Measurements from ENCODE around the gene SMAD6.

SMAD6 gene

DNA sequence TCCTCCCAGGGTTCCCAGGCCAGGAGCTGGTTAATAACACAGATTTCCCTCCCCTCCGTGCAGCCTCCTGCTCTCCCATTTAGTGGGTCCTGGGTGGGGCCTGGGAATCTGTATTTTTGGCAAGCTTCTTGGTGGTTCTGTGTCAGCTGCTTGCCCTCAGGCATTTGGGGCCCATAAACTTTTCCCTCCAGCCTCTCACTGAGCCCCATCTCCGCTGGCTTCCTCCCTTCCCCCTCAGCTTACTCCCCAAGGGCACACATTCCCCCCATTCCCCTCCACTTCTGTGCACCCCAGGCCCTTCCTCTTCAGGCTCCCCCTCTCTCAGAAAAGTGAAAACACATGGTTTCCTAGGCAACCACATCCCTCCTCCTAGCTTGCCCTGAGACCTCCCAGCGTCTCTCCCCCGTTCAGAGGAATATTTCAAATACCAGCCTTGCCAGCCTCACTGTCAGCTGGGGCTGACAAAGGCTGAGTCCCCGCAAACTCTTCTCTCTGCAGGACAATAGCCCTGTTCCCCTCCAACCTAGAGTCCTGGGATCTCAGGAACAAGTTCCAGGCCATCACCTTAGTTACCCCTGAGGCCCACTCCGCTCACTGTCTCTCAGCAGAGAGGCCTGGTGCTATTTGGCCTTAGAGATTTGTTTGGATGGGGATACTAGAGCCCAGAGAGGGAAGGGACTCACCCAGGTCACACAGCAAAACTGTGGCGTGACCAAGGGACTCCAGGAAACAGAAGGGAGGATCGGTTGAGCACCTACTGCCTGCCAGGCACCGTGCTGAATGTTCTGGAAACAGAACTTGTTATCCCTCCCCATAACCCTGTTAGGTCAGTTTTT is 44.6 kb upstream of the SMAD6 start:
- TF ChIP-seq TAF1 (IDR thresholded peaks at IDR 0.05; ENCODE audit: borderline replicate concordance, insufficient read depth, low read length), result no peak
- no peak for TF ChIP-seq REST (IDR thresholded peaks at IDR 0.05; ENCODE audit: insufficient read depth in 1 of 2, low read depth in 2 of 2, low read length in 2 of 2)
- TF ChIP-seq SIN3A (IDR thresholded peaks at IDR 0.05; ENCODE audit: borderline replicate concordance, insufficient read depth, low read length), result no peak
- no peak for TF ChIP-seq POLR2AphosphoS5 (IDR thresholded peaks at IDR 0.05; ENCODE audit: low read depth, low read length)
- no peak for TF ChIP-seq FOXP2 (optimal IDR thresholded peaks at IDR 0.05; ENCODE audit: borderline replicate concordance, extremely low read depth, extremely low read length, insufficient read depth)

- no peak for TF ChIP-seq REST (IDR thresholded peaks at IDR 0.05; ENCODE audit: insufficient read depth in 1 of 2, low read depth in 2 of 2, low read length in 2 of 2)
- no peak for TF ChIP-seq SIN3A (IDR thresholded peaks at IDR 0.05; ENCODE audit: borderline replicate concordance, insufficient read depth, low read length)
- TF ChIP-seq FOXP2 (optimal IDR thresholded peaks at IDR 0.05; ENCODE audit: borderline replicate concordance, extremely low read depth, extremely low read length, insufficient read depth), result no peak
- TF ChIP-seq TAF1 (IDR thresholded peaks at IDR 0.05; ENCODE audit: borderline replicate concordance, insufficient read depth, low read length), result no peak
- no peak for TF ChIP-seq POLR2AphosphoS5 (IDR thresholded peaks at IDR 0.05; ENCODE audit: low read depth, low read length)
Measured at GRCh38 chr15:66658044-66658443, 44.0 kb upstream of the SMAD6 start.

- TF ChIP-seq FOXP2 (optimal IDR thresholded peaks at IDR 0.05; ENCODE audit: borderline replicate concordance, extremely low read depth, extremely low read length, insufficient read depth), result no peak
- TF ChIP-seq TAF1 (IDR thresholded peaks at IDR 0.05; ENCODE audit: borderline replicate concordance, insufficient read depth, low read length), result no peak
- TF ChIP-seq REST (IDR thresholded peaks at IDR 0.05; ENCODE audit: insufficient read depth in 1 of 2, low read depth in 2 of 2, low read length in 2 of 2), result no peak
- TF ChIP-seq SIN3A (IDR thresholded peaks at IDR 0.05; ENCODE audit: borderline replicate concordance, insufficient read depth, low read length), result no peak
- TF ChIP-seq POLR2AphosphoS5 (IDR thresholded peaks at IDR 0.05; ENCODE audit: low read depth, low read length), result no peak
Measured at GRCh38 chr15:66658855-66659254, 43.2 kb upstream of the SMAD6 start.

DNA sequence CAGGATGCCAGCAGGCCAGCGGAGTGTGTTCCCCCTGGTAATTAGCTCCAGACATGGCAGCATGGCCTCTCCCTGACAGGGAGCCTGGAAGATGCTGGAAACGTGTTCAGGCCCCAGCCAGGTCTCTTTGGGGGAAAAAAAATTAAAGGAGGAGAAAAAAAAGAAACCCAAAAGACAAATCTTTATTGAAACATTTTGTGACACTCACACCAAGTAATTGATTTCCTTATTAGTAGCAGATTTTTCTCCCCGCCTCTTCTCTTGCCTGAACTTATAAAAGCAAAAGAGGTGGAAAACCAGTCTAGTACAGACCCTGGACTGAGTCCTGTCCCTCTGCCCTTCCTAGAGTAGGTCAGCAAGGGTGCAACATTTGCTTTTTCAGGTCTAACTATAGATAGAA is 42.7 kb upstream of the SMAD6 start:
- TF ChIP-seq SIN3A (IDR thresholded peaks at IDR 0.05; ENCODE audit: borderline replicate concordance, insufficient read depth, low read length), result no peak
- no peak for TF ChIP-seq POLR2AphosphoS5 (IDR thresholded peaks at IDR 0.05; ENCODE audit: low read depth, low read length)

DNA sequence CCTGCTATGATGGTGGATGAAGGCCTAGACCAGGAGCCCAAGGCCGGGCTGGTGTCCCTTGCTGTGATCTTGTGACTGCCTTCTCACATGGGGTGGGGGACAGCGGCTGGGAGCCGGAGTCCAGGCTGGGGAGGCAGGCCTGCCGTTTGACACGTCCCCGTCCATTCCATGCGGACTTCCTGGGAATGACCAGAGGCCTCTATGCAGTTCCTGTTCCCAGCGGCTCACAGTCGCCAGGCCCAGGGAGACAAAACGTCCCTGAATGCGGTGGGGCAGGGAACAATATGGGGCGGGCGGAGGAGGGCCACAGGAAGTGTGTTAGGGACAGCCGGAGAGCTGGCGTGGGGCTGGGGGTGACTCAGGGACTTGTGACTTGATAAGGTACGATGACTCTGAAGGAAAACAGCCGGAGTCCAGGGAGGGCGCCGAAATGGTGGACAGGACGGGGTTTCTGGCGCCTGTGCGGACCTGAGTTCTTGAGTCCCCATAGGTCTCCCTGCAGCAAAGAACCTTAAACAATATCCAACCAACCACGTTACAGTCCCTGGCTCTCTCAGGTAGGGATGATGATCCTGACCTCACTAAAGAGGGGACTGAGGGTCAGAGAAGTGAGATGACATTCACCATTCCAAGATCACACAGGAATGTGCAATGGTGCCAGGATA is 40.5 kb upstream of the SMAD6 start:
- TF ChIP-seq REST (IDR thresholded peaks at IDR 0.05; ENCODE audit: insufficient read depth in 1 of 2, low read depth in 2 of 2, low read length in 2 of 2) (no peak), POLR2AphosphoS5 (IDR thresholded peaks at IDR 0.05; ENCODE audit: low read depth, low read length) (no peak), SIN3A (IDR thresholded peaks at IDR 0.05; ENCODE audit: borderline replicate concordance, insufficient read depth, low read length) (no peak), TAF1 (IDR thresholded peaks at IDR 0.05; ENCODE audit: borderline replicate concordance, insufficient read depth, low read length) (no peak), FOXP2 (optimal IDR thresholded peaks at IDR 0.05; ENCODE audit: borderline replicate concordance, extremely low read depth, extremely low read length, insufficient read depth) (no peak)

Measured in PFSK-1 (cell line).